Renal cortex interstitium (tissue), 11 donors: ENCODE data around the gene PANK4. TPM values are rescaled to one million over a fixed set of nuclear protein-coding genes. Genes with fewer than 3 reads are reported as not detected.

Source experiments
- DNase-seq, 11 donors: peaks; one replicate each; pipeline ENCODE4 v3.0.0-alpha.2; 2013; ENCODE audit warnings: low read depth in 9 of 11, low spot score in 4 of 11; ENCODE audit errors: extremely low read depth in 1 of 11
- polyA plus RNA-seq, 3 donors: library from polyadenylated mRNA; unstranded; fragments of 120-200 nt; gene quantifications; one replicate each; pipeline ENCODE4 v1.2.1, GENCODE V29; 2013; ENCODE audit not compliant: insufficient read length in 3 of 3

Gene PANK4
- polyA plus RNA-seq, 3 donors, result 23.1 to 29.7 (median 29.2) TPM

DNA sequence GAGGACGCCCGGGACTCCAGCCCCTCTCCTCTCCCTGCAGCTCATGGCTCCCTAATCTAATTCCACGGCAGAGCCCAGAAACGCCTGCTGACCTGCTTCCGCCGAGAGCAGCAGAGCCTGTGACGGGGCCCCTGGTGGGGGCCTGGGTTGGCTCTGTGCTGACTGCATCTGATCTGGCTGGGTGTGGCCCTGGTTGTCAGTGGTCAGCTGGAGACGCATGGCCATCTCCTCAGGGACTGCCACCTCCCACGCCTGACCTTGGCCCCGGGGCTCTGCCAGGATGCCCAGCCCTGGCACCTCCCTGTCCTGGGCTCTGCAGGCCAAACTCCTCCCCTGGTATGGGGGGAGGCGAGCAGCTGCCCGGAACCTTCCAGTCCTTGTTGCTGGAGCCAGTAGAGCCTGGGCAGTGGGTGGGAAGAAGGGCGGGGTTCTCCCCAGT, 51.4 kb downstream of the PANK4 start:
- DNase-seq, result no peak

DNA sequence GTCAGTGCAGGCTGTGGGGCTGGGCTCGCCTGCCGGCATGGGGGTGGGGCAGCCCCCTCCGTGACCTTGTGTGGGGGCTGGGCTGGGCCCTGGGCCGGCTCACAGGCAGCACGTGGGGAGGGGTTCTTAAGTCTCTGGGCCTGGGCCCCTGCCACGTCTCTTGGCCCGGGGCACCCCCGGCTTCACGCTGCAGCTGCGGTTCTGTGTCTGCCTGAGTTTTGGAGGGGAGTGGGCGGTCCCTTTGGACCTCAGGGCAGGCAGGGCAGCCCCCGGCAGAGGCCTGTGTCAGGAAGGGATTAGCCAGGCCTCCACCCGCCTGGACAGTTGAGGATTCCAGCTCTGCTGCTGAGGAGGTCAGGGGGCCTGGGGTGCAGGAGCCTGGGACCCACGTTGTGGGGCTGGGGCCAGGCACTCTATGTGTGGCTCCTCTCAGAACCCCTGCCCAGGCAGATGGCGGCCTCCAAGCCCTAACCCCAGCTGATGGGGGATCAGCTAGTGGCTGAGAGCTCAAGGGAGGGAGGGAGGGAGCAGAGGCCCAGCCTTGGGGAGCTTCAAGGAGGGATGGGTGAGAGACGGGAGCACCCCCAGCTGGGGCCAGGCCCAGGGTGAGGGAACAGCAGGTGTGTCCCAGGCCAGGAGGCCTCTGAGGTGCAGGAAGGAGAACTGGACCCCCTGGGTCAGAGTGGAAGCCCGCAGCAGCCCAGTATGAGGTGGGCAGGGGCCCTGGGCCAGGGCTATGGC, 52.1 kb downstream of the PANK4 start:
- no peak for DNase-seq

DNA sequence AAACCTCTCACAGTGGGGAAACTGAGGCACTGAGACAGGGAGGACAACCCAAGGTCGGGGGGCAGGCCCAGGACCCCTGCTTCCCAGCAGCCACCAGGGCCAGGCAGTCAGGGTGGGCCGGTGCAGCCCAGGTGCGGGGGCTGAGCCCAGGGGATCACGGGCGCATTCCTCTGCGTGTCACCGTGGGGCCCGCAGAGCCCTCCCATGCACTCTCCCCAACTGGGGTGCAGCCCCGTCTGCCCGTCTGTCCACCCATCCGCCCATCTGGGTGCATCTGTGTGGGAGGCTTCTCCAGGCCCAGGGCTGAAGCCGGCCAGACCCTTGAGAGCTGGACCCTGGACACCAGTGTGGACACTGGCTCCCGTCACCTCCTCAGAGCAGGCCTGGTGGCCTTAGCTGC, 53.2 kb downstream of the PANK4 start:
- DNase-seq, result no peak

DNA sequence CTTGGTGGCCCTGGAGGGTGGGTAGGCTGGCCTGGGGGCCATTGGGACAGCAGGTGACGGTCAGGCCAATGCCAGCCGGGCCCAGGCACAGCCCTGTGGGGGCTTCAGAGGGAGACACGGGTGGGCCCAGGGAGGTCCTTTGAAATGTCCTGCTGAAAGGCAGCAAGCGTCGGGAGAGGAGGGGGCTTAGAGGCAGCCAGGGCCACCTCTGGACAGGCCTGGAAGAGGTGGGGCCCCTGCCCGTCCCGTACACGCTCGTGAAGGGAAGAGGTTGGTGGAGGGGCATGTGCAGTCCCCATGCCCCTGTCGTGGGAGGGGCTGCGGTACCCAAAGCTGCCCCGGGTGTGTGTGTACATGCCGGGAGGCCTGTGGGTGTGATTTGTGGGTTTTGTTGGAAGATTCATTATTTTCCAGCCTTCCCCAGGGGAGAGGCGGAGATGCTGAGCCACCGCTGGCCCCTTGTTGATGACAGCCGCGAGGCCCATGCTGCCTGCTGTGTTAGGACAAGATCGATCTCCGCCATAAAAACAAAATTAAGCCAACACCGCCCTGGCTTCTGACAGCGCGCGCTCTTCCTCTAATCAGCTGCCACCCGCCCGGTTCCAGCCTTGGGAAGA, 53.7 kb downstream of the PANK4 start:
- DNase-seq, result no peak

DNA sequence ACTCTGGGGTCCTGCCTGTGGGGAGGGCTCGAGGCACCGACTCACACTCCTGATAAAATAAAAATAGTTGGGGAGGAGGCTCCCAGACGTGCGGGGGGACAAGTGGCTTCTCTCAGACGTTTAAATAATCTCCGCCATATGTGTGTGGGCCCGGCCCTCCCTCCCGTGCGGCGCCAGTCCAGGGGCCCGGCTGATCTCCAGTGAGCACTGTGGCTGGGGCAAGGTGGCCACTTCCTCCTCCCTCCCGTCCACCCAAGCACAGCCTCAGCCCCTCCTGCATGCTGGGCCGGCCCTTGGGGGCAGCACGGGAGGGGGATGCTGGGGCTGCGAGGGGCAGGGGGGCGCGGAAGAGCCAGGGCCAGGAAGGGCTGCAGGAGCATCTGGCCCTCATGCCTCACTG, 54.3 kb downstream of the PANK4 start:
- no peak for DNase-seq

DNA sequence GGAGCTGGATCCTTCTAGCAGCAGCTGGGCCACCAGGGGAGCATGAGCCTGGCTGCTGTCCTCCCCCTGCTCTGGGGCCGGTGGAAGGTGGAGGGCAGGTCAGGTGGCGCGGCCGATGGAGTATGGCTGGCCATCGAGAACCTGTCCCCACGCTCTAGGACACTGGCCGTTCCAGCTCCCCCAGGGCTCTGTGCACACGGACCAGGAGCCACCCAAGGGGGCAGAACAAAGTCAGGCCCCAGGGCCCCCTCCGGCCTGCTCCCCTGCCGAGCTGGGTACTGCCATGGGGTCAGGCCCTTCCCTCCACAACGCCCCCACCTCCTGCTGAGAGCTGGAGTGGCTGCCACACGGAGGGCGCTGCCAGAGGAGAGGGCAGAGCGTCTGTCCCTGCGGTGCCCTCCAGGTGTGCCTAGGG, 54.8 kb downstream of the PANK4 start:
- DNase-seq, result no peak

DNA sequence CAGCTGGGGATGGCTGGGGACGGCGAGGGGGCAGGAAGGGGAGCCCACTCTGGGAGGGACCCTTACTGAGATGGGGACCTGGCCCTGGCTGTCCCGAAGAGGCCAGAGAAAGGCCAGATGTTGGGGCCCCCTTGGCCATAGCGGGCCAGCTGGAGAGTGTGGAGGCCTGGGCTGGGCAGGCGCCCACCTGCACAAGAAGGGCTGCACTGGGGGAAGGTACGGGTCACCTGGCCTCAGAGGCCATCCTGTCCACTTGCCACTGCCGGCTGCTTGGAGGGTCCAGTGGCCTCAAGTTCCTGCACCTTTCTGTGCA, 55.3 kb downstream of the PANK4 start:
- DNase-seq, result no peak

DNA sequence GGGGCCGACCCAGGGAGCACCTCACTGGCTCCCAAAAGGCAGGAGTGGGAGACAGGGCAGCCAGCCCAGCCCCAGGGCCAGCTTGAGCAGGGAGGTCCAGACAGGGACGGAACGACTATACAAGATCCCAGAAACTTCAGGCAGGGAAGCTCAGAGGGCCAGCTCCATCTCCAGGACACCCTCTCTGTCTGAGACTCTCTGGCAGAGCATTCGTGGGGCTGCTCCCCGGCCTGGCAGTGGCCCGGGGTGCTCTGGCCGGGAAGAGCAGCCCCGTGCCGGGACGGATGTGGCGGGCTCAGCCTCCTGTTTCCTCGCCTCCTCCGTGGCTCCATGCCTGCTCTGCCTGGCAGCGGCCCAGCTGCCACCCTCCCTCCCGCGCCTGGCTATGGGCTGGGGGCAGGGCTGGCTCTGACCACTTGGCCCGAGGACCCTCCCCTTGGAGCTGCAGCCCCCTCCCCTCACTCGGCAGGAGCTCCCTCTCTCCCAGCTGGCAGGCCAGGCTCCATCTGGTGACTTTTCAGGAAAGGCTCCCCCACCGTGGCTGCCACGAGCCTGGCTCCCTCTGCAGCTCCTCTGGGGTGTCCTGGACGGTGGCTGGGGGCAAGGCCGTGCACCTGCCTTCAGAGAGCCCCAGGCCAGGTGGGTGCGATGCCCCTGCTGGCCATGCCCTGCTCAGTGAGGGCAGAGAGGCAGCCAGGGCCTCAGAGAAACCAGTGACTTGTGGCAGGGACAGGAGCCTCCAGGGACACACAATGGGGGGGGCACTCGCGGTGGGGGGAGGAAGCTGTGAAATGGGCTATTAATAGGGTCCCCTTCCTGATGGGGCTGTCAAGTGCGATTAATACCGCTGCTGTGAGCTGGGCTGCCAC, 55.9 kb downstream of the PANK4 start:
- no peak for DNase-seq

DNA sequence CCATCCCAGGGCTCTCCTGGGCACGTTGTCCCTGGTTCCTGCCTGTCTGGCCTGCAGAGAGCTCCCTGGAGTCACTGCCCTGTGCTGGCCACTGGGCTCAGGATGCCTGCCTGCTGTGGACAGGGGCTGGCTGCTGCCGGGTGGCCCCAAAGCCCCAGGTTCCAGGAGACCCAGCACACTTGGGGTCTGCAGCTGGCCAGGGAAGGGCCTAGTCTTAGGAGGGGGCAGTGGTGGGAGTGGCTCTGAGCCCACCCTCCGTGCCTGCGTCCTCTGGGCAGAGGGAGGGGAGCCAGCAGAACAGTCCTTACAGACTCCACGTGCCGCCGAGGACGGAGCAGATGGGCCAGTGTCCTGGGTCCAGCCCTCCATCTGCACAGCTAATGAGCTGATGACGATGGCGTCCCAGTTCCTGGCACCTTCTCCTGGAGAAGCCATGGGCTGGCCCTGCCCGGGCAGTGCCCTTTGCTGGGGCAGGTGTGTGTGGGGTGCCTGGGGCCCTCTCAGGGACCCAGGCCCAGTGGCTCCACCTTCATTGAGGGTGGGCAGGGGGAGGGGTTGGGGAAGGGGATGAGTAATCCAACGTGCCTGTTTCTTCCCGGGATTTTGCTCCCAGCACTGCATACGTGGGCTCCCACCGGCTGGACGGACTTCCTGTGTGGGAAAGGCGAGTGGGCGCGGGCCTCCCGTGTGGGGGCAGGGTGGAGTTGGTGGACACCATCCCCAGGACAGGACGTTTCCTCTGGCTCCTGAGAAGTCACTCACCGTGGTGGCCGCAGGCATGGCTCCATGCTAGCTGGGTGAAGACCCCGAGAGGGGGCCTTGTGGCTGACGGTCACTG, 57.1 kb downstream of the PANK4 start:
- no peak for DNase-seq

DNA sequence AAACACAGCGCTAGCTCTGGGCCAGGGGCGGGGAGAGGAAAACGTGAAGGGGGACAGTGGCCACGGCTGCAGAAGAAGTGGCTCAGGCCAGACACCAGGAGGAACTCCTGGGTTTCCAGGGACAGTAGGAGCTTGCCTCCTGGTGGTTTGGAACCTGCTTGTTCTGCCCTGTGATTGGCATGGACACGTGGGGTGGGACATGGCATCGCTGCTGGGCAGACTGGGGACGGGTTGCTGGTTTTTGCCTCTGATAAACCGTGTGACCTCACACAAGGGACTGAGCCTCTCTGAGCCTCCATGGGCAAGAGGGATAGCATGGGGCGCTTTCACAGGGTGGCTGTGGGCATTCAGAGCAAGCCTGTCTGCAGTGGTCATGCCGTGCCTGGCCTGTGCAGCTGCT, 57.9 kb downstream of the PANK4 start:
- DNase-seq, result no peak

DNA sequence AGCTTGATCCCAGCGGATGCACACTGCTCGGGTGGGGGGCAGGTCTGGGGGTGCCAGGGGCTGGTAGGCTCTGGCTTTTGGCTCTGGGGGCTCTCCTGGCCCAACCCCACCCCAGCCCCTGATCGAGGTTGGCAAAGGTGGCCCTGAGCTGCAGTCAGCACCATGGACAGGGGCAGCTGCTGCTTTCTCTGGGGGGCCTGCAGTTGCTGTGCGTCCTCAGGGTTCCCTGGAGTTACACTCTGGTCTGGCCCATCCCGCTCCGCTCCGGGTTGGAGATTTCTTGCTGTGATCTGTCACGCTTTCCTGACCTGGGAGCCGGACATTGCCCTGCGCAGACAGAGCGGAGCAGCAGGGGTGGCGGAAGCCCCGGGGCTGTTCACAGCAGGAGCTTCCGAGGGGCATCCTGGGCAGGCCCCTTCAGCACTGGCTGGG, 58.3 kb downstream of the PANK4 start:
- peak in 9 of 11 donors; percentile 31 to 71 (median 60) for DNase-seq

DNA sequence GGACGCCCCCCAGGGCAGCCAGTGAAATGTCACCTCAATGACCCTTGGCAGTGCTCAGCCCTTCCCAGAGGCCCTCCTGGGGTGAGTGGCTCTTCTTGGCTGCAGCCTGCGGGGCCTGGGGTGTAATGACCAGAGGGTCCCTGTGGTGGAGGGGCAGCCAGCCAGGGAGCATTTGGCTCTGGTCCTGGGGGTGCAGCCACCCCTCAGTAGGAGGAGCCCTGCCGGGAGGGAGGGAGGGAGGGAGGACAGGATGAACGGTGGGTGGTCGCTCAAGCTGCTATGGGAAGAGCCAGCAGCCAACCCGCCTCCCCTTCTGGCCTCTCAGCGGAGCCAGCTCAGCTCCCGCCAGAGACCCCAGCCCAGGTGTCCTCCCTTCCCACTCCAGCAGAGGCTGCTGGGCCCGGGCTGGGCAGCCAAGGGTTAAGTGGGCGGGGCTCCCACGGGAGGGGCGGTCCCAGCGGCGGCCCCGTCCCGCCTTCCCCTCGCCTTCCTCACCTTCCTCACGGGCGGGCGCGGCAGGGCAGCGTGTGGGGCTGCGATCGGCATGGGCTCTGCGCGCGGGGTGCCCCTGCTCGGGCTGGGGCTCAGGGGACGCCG, 59.3 kb downstream of the PANK4 start:
- no peak for DNase-seq

DNA sequence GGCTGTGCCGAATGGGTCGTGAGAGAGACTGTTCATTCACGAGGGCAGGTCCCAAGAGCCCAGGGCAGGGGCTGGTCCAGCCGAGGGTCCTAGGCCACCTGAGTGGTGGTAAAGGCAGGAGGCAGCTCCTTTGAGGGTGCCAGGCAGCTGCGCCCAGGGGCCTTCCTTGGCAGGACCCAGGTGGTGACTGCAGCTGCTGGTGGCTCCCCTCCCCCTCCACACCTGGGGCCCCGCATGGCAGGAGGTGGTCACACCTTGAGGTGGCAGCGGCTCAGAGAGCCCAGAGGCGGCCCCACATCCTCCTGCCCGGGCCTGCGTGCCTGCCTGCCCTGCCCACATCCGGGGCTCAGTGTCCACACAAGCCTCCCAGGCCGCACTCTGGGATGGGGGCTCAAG, 60.1 kb downstream of the PANK4 start:
- DNase-seq, result no peak

DNA sequence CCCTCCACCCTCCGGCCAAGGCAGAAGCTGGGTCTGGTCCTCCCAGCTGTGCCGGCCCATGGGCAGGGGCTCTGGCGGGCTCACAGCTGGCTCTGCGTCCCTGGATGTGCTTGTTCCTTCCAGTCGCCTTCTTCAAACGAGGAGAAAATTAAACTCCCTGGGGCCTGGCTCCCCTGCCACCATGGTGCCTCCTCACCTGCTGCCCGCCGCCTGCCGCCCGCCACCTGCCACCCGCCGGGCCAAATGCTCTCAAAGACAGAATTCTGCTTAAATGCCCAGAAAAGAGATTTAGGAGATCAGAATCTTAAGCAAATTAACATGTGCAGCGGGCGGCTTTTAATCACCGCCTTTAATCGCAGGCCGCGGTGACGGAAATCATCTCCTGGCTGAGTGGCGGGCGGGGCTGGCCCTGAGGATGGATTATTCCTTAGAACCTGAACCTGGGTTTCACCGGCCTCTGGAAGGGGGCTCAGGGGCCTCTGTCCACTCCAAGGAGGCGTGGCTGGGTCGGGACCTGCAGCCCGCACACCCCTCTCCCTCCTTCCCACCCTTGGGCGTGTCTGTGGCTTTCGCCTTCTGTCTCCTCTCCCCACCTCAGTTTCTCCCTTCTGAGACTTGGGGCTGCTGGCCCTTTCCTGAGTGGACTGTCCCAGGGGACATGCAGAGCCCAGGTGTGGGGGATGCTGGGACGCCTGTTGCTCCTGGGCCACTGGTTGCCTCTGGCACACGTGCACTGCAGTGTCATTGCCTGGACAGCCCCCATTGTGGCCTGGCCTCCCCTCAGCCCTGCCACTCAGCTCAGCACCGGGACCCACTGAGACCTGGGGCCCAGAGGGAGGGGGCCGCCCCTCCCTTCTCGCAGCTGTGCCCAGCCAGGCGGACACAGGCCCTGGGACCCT, 60.8 kb downstream of the PANK4 start:
- no peak for DNase-seq

DNA sequence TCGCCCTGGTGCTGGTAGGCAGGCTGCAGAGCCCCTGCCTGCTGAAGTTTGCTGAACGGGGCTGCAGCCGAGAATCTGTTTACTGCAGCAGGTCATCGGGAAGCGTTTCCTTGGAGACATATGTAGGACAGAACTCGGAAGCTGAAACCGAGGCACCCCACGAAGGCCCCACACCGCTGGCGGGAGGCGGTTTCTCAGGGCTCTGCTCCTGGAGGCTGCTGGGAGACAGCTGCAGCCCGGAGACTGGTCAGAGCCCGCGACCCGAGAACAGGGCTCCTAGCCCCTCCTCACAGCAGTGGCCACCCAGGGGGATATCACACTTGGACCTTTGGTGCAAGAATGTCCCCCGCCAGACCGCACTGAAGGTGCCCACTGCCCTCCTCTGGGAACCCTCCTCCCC, 63.0 kb downstream of the PANK4 start:
- DNase-seq, result peak in 2 of 11 donors; percentile 33 to 46

DNA sequence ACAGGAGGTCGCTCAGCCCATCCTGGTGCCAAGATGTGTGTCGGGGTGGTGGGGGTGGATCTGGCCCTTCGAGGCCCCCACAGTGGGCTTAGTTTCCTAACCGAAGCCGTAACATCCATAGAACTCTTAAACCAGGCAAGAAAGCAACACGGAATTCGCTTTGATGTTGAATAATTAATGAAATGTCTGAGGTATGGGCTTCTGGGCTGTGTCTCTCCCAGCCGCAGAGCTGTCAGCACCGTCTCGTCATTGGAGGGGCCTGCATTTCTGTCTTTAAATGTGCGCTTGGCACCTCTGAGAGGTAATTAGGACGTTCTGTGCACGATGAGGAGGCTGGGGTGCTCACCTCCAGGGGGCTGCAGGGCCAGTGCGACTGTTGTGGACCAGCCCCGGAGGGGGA, 63.6 kb downstream of the PANK4 start:
- no peak for DNase-seq

DNA sequence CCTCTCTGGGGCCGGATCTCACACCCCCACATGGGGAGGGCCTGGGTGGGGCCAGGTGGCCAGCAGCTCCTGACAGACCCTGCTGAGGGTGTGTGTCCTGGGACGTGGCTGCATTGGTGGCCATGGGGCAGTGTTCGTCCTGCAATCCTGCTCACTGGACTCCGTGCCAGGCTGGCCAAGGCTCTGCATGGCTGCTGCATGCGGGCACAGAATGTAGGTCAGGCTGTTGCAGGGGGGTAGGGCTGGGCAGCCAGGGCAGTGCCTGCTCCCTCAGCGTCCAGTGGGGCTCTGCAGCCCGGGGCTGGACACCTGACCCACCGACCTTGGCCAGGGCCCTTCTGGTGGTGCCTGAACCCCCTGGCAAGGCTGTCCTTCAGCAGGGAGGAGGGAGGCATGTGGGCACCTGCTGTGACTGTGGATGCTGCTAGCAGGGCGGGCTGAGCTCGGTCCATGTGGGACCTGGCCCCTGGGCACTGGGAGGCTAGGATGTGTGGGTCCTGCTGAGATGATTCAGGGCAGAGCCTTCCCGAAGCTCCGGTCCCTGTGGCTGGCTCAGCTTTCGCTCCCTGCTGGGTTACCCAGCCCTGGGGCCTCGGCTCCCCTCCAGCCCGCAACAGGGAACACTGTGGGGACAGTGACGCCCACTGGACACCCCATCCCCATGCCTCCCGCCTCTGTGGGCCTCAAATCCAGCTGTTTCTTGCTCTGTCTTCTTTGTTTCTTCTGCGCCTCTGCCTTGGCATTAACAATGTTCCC, 65.2 kb downstream of the PANK4 start:
- DNase-seq, result no peak
